Measurements from ENCODE around the gene MGP.

GRCh38 chr12:14833336-14833735, 52.3 kb downstream of the MGP start:
- no peak for TF ChIP-seq CTCF (IDR thresholded peaks at IDR 0.05)
- no peak for TF ChIP-seq POLR2A (IDR thresholded peaks at IDR 0.05)
